Dedifferentiated amniotic fluid mesenchymal stem cell (primary cell): ENCODE measurements around the gene PKD1L1.
A peak's percentile ranks its signal among the peaks of the same experiment; 100 is the strongest.
"Not testable (repeated sequence)": the region's sequence is repeated elsewhere in the genome, so short reads cannot be mapped to it uniquely, and the experiment has no call there.

Experiments used
- DNase-seq: peaks from one replicate; pipeline ENCODE4 v3.0.0-alpha.2; 2016; ENCODE audit errors: extremely low spot score

PKD1L1 gene

DNA sequence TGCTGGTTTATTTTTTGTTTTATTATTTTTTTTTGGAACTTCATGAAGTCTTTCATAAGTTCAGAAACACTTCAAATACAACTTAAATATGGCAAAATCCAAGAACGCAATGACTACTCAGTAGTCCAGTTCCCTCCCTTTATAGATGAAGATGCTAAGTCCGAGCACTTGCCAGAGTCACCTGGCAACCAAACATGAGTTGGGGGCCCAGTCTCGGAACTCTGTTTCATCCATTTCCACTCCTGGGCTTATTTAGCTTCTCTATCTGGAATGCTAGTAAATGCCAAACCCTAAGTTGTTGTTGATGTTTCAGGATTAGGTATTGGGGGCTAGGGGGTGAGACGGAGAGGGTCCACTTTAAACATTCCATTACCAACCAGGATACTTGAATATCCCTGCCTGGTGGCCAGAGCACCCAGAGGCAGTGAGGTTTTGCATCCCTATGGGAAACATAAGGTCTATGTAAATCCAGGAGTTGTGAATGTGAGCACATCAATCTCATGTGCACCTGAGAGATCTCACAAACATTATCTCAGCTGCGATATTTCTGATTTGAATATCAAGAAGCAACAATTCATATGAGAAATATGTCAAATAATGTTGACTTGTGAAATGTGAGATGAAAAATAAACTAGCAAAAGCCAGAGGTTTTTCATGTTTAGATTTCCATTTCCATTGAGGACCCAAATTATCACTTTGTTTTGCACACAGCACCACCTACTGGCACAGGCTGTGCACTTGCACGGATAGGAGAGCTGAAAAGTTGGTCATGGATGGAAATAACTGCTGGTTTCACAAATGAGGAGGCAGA lies 129.3 kb downstream of the PKD1L1 start:
- peak; percentile 88 for DNase-seq

DNA sequence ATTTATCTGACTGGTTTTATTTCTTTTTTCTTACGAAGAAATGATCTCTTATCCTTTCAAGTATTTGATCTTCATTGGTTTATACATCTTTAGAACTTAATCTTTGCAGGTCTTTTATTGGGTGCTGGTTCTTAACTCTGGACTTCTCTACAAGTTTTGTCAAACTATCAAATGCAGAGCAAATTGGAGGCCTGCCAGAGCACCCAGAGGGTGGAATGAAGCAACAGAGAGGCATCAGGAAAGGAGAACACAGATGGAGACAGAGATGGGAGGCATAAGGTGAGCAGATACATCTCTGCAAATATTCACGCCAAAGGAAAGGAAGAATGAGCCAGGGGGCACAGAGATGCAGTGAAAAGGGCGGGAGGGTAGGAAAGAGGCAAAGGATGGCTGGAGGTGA lies 130.3 kb downstream of the PKD1L1 start:
- no peak for DNase-seq

DNA sequence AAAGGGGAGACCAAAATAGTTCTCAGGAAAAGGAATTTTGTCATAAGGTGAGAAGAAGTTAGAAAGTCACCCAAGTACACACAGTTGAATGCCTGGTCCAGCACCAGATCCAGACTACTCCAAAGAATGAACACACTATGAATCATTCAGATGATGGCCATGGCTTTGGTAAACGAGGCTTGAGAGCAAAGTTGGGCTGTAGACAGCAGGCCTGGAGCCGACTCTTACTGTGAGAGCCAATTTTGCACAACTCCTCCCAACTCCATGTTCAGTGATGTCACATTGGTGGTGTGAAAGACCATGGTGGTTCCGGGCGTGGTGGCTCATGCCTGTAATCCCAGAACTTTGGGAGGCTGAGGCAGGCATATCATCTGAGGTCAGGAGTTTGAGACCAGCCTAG lies 131.6 kb downstream of the PKD1L1 start:
- DNase-seq: no peak

DNA sequence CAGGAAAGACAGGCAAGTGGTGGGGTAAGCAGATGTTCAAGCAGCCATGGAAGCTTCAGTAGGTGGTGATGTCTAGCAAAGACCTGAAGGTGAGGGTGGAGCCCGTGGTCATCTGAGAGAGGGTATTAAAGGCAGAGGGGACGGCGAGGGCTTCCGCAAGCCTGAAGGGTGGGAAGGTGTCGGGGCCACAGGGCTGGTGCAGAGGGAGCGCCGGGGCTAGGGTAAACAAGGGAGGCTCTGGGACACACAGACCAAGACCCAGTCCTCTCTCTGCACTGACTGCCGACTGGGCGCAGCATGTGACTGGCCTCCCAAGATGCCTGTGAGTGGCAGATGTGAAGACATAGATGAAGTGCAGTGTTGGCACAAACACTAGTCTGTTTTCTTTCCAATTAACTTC lies 132.4 kb downstream of the PKD1L1 start:
- no peak for DNase-seq

DNA sequence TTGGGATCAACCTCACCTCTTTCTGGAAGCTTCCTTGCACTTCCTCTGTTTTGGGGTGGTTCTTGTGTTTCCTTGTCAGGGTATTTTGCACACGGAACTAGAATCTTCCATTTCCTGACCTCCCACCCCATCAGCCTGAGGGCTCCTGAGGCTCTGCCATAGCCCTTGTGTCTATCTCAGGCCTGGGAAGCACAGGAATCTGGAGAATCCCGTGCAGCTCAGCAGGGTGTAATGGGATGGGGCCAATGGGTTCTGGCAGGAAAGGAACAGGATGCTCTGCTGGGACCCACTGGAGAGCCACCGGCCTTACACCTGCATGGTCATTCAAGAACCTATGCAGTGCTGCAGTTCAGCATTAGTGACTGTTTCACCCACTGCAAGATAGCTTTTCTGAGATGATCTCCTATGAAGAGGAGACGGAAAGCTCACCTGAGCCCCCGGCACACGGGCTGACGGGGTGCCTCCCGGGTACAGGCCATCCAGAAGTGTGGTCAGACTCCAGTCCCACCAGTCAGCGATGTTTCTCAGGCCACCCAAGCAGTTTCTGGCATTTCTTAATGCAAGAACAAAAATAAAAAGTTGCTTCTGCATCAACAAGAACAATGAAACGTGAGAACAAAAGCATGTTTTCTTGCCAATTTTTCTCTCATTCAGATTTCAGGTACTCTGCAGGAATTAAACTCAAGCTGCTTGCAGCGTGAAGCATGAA lies 133.2 kb downstream of the PKD1L1 start:
- DNase-seq: no peak

DNA sequence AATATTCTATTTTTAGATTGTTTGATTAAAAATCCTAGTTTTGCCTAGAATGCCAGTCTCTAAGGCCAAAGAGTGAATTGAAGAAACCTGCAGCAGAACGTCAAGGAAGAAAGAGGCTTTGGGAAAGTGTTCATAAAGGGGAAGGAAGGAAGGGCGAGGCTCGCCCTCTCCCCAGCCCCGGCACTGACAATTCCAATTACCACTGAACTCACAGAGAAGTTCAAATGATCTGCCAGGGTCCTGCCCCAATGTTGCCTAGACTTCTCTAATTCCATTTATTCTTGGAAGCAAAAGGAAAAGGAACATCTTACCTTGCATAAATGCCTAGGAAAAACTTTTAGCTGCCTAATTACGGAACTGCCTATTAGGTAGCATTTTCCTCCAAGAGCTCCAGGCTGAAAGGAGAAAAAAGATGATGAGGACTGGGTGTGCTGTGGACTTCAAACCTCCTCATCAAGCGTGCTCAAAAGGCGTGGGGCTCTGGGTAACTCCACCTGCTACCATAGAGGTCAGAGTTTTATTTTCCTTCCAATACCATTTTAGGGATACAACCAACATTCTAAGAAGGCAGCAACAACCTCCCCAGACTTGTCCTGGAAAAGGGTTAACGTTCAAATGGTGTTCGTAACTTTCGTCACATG lies 134.5 kb downstream of the PKD1L1 start:
- no peak for DNase-seq

DNA sequence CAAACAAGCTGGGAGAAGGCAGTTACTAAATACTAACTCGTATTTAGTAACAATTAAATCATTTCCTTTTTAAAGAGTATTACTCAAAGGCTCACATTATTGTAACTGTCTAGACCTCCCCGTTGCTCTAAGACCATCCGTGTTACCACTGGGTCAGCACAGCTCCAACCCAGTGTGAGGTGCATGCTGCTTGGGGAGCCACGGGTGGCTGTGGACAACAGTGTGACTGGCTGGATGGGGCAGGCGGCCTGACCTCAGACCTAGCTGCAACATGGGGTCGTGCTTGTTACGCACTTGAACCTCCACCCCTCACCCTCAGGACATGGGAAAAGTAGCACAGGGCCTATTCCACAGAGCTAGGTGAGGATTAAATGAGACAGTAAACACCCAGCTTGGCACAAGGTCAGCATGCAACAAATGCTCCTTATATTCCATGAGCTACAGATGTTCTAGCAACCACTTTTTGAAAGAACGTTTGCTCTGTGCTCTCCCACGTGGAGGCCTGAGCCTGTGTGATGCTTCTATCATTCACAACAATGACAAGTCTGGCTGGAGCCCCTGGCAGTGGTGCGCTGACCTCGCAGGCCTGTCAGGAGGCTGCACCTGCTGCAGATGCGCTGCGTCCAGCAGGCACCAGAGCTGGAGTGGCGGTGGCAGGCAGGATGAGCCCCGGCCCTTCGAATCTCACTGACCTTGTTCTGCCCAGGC lies 135.7 kb downstream of the PKD1L1 start:
- DNase-seq: no peak

DNA sequence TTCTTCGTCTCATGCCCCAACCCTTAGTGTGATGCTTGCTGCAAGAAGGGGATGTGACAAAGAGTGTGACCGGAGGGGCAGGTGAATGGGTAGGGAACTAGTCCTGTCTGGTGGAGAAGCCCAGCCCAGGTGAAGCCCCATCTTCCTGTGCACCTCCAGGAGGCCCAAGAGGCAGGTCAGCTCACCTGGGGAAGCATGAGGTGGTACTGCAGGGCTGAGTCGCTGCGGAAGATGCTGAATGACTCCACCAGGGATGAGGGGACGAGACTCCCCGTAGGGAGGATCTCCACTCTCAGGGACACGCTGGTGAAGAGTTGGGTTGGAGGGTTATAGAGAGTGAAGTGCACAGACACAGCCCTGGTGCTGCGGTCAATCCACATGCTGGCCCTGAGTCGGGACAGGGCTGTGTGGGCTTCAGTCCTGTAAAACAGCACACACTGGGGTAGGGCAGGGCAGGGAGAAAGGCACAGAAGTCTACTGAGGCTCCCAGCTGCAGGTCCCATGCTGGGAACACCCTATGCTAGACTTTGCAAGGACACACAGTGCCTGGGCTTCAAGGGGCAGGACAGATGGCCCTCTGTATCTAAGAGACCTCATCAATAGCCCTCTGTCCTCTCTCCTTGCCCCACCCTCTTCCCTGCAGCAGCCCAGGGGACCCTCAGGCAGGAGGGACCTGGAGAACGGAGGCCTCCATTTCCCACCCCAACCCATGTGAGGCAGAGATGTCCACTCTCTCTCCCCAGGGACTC lies 136.5 kb downstream of the PKD1L1 start:
- no peak for DNase-seq

DNA sequence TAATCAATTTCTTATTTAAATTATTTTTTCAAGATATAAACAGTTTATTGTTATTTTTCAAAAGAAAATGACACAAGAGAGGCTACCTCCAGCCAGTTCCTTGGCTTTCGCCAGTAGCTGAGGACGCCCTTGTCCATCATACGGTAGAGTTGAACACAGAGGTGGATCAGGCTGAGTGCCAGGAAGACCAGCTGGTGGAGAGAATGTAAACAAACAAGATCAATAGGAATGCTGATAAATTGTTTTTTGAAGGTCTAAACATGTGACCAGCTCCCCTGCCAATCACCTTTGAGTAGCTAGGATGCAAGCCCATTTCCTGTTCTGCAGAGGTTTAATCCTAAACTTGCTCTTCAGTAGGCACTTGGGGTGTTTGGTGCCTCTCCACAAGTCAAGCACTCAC lies 138.9 kb downstream of the PKD1L1 start:
- DNase-seq: no peak

DNA sequence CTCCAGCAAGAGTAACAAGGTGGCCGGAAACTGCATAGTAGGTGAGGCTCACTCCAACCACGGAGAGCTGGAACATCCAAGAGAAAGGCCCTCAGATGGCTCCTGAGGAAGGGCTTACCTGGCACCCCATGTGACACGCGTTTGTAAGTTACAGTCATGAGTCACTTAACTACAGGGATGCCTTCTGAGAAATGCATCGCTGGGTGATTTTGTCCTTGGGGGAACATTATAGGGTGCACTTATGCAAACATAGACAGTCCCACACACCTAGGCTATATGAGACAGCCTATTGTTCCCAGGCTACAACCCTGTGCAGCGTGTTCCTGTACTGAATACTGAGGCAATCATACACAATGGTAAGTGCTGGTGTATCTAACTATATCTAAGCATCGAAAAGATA lies 139.9 kb downstream of the PKD1L1 start:
- no peak for DNase-seq

DNA sequence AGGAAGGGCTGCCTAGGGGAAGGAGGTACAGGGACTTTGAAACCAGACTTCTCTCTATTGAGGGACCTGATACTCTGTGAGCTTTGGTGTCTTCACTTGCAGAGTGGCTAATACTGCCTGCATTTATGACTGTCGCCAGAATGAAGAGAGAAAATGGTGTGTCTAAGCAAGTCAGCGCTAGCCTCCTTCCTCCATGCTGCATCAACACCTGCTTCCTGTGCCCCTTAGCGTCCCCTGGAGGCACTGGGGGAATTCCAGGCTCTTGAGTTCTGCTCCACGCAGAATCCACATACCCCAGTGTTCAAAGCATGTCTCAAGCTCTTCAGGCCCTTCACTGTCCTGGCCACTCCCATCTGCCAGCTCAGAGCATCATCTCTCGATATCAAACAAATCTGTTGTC lies 140.5 kb downstream of the PKD1L1 start:
- no peak for DNase-seq

DNA sequence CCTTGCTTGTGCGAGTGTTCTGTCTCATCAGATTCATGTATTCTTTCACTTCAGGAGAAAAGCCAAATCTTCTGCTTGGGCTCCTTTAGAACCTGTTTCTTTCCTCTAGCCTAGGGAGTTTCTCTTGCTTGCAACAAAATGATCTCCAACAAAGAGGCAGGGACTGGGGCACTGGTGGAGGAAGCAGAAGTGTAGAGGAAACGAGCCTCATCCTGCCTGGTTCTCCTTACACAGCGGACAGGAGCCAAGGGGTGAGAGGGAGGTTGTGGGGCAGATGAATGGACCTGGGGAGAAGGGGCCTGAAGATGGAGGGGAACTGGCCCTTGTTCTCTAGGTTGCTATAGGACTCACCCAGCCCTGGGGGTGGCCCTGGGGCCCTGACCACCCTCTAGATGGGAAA lies 141.1 kb downstream of the PKD1L1 start:
- no peak for DNase-seq

DNA sequence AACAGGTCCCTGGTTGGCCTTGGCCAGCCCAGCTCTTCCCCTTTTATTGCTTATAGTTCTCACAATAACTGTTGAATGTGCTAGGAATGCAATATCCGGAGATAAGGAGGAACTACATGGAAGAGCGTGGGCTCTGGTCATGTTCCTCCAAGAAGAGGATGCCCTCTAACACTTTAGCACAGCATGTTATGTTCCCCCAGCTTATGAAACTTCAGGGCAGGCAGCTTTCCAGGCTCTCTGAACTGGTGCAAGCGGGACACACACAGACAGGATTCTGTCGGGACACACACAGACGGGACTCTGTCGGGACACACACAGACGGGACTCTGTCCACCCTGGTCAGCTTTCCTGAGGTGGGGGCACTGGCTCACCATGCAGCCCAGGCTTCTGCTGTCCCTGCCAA lies 141.6 kb downstream of the PKD1L1 start:
- no peak for DNase-seq

DNA sequence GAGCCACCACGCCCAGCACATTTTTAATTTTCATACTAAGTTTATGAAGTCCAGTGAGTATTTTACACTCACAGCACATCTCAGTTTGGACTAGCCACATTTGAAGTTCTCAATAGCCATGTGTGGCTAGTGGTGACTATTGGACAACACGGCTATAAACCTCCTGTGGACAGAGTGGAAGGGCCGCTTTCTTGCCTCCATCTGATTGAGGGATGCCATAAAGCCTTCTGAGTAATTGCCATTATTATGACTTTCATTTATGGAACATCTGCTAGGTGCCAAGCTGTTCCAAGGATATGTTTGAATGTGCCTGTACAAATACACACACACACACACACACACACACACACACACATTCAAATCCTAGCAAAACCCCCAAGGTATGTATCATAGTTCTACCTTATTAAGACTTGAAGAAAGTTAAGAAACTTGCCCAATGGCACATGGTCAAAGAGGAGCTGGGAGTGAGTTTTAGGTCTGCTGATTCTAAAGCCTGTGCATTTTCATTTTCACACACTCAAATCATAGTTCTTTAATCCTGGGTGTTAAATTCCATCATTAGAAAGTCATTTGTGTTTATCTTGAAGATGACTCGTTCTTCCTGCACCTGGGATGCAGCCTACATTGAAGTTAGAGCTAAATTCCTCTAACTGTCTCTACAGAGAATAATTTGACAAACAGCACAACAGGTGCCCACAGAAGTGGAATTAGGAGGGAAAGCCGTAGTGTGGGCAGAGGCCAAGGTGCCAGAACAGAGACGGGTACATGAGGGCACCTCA lies 143.3 kb downstream of the PKD1L1 start:
- no peak for DNase-seq

DNA sequence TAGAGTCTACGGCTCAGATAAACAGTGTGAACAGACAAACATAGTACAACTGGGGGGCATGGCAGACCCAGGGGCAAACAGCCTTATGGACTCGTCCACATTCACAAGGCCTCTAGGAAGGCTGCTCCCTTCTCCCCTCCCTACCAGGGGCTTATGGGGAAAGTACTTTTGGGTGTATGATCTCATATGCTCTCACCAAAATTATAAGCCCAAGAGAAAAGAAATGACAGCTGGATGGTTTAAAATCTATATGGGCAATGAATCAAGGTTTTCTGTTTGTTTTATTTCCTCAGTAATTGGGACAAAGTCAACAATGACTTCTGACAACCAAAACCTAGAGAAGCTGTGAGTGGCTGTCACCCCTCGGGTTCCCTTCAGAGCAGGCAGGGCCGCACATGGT lies 144.4 kb downstream of the PKD1L1 start:
- no peak for DNase-seq

DNA sequence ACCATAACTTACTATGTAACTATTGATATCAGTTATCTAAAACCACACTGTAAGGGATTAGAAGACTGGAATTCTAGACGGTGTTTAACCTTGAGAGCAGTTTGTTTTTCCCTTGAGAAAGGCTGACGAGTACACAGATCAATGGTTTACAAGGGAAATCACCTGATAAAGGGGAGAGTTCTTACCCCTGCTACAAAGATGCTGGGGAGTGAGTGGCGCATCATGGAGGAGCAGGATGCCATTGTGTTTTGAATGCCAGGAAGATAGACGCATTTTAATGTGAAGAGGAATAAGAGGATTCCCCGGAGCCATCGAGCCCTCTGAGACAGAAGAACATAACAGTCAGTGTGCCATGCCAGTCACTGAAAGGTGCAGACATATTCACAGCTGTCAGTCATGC lies 145.2 kb downstream of the PKD1L1 start:
- DNase-seq: no peak

DNA sequence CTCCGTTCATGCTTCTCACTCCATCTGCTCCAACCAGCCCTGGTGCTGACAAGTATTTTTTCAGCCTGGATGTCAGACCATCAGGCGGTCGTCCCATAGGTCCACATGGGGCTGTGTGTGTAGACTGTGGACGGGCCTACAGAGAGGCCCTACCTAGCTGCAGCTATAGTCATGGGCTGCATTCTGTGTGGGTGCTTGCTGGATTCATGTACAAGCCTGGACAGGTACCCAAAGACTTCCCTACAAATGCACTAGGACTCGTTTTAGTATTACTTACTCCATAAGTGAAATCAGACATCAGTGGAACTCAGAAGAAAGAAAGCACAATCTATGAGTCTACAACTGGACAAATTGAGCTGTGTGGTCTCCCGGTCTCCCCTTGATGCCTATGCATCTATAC lies 146.8 kb downstream of the PKD1L1 start:
- DNase-seq: no peak

DNA sequence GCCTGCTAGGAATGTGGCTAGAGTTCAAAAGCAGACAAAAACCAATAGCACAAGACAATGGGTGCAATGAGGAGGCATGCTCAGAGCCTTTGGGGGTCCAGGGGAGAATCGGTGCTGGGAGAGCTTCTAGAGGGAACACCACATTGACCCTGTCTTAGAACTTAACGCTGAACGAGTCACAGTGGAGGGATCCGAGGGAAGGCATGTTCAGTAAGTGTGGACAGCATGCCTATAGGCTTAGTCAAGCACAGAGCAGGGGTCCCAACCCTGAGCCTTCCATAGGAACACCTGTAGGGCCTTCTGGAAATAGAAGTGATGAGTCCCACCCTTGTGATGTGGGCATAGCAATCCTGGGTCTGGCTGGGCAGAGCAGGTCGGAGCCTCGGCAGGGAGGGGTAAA lies 148.7 kb downstream of the PKD1L1 start:
- no peak for DNase-seq

DNA sequence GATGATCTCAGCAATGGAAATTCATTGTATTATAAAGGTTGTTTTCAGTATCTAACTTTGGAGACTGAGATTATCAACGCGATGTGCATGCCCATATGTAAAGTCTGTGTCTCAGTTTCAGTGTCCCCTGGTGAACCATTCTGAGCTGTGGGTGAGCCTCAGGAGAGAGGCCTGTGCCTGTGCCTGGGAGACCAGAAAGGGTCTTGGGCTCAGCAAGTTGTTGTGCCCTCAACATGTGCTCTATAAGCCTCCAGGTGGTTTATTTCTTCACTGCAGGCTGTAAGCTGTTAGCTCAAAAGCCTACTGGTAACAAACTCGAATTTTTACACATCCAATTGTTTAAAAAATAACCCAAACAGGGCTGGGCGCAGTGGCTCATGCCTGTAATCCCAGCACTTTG lies 151.9 kb downstream of the PKD1L1 start:
- no peak for DNase-seq

DNA sequence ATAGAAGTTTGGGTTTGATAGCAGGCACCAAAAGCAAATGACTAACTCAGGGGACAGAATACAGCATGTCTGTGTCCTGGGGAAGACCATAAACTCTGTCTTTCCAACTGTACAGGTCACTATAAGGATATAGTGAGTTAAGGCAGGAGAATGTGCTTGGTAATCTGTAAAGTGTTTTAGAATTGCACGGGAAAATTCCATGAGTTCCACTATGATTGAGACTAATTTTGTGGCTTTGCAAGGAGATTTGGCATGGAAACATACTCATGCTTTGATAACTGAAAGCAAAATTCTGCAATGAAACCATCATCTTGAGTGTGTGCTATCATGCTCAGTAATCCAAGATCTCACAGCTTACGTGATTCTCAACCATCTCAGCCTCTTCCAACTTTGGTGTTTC lies 152.6 kb downstream of the PKD1L1 start:
- DNase-seq: peak; percentile 86

DNA sequence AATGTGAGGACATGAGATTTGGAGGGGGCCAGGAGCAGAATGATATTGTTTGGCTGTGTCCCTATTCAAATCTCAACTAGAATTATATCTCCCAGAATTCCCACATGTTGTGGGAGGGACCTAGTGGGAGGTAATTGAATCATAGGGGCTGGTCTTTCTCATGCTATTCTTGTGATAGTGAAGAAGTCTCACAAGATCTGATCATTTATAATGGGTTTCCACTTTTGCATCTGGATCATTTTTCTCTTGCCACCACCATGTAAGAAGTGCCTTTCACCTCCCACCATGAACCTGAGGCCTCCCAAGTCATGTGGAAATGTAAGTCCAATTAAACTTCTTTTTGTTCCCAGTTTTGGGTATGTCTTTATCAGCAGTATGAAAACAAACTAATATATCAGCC lies 153.1 kb downstream of the PKD1L1 start:
- not testable (repeated sequence) for DNase-seq
